GM23338 (cell line): ENCODE measurements around the gene SORL1. TPM values are rescaled to one million over a fixed set of nuclear protein-coding genes. Genes with fewer than 3 reads are reported as not detected.

Experiments used
- ATAC-seq: fragments of 200-7000 bp; cut with Tn5 transposase; 3 replicates; pipeline ENCODE4 v1.9.1; 2020
- DNase-seq: peaks from one replicate; pipeline ENCODE4 v3.0.0-alpha.2; 2015; ENCODE audit warnings: low spot score
- H2AFZ ChIP-seq: fragments of 200-600 bp; sonication (generic); 2 replicates; pipeline ENCODE4 v1.8.0; 2016; ENCODE audit warnings: antibody characterized with exemption, mild to moderate bottlenecking, moderate library complexity
- H3F3A ChIP-seq: fragments of 200-600 bp; sonication (generic); replicated peaks from 2 replicates; pipeline ENCODE4 v1.8.0; 2017; ENCODE audit warnings: antibody characterized with exemption, mixed run types, low read depth
- H3K27ac ChIP-seq: fragments of 200-600 bp; sonication (generic); 2 replicates; pipeline ENCODE4 v1.6.1; 2016; ENCODE audit warnings: low read depth
- H3K27me3 ChIP-seq: fragments of 200-600 bp; sonication (generic); 2 replicates; pipeline ENCODE4 v1.8.0; 2016; ENCODE audit warnings: mild to moderate bottlenecking, mixed run types, moderate library complexity; ENCODE audit not compliant: insufficient read depth
- H3K36me3 ChIP-seq: fragments of 200-600 bp; sonication (generic); 2 replicates; pipeline ENCODE4 v1.8.0; 2016; ENCODE audit warnings: mild to moderate bottlenecking; ENCODE audit not compliant: insufficient read depth
- H3K4me1 ChIP-seq: fragments of 200-600 bp; sonication (generic); 2 replicates; pipeline ENCODE4 v1.8.0; 2016; ENCODE audit warnings: mild to moderate bottlenecking, moderate library complexity; ENCODE audit not compliant: insufficient read depth
- H3K4me2 ChIP-seq: fragments of 200-600 bp; sonication (generic); 2 replicates; pipeline ENCODE4 v1.7.1; 2017; ENCODE audit warnings: mixed run types
- H3K4me3 ChIP-seq: fragments of 200-600 bp; sonication (generic); 2 replicates; pipeline ENCODE4 v1.6.1; 2016; ENCODE audit warnings: mixed run types
- H3K79me2 ChIP-seq: fragments of 200-600 bp; sonication (generic); replicated peaks from 2 replicates; pipeline ENCODE4 v1.8.0; 2017; ENCODE audit warnings: mild to moderate bottlenecking; ENCODE audit not compliant: insufficient read depth
- H3K9me2 ChIP-seq: fragments of 200-600 bp; sonication (generic); 2 replicates; pipeline ENCODE4 v1.8.0; 2017; ENCODE audit not compliant: insufficient read depth
- H4K20me1 ChIP-seq: fragments of 200-600 bp; sonication (generic); replicated peaks from 2 replicates; pipeline ENCODE4 v1.8.0; 2017; ENCODE audit warnings: mild to moderate bottlenecking; ENCODE audit not compliant: insufficient read depth
- H3K27ac Mint-ChIP-seq: 2 replicates; pipeline ENCODE4 v1.8.0; 2020; ENCODE audit warnings: inconsistent platforms, mild to moderate bottlenecking, moderate library complexity, mixed read lengths
- H3K27me3 Mint-ChIP-seq: 3 replicates; pipeline ENCODE4 v1.8.0; 2022; ENCODE audit warnings: low read depth, mild to moderate bottlenecking, moderate library complexity, mixed read lengths, inconsistent platforms; ENCODE audit not compliant: insufficient read depth, poor library complexity
- H3K36me3 Mint-ChIP-seq: 3 replicates; pipeline ENCODE4 v1.8.0; 2021; ENCODE audit warnings: low read depth, mild to moderate bottlenecking, inconsistent platforms, moderate library complexity, mixed read lengths
- H3K4me1 Mint-ChIP-seq: 3 replicates; pipeline ENCODE4 v1.8.0; 2020; ENCODE audit warnings: mild to moderate bottlenecking, inconsistent platforms, mixed read lengths
- H3K4me3 Mint-ChIP-seq: 3 replicates; pipeline ENCODE4 v1.8.0; 2021; ENCODE audit warnings: moderate library complexity, mild to moderate bottlenecking, inconsistent platforms, mixed read lengths
- H3K9me3 Mint-ChIP-seq: 3 replicates; pipeline ENCODE4 v1.8.0; 2020; ENCODE audit warnings: moderate library complexity, mild to moderate bottlenecking, inconsistent platforms, mixed read lengths
- CREB1 ChIP-seq: fragments of 250-450 bp; sonication (Bioruptor Pico); IDR thresholded peaks from 2 replicates; pipeline ENCODE4 v1.5.0; 2020; ENCODE audit warnings: low read depth, mild to moderate bottlenecking, moderate library complexity
- EZH2 ChIP-seq: fragments of 200-600 bp; sonication (generic); IDR thresholded peaks from one replicate; pipeline ENCODE4 v1.8.0; 2017; ENCODE audit warnings: antibody characterized with exemption, mild to moderate bottlenecking, low read depth; ENCODE audit not compliant: unreplicated experiment
- EZH2phosphoT487 ChIP-seq: fragments of 200-600 bp; sonication (generic); IDR thresholded peaks from one replicate; pipeline ENCODE4 v1.8.1; 2018; ENCODE audit warnings: antibody characterized with exemption; ENCODE audit not compliant: unreplicated experiment
- JUNB ChIP-seq: IDR thresholded peaks from one replicate; pipeline ENCODE4 v1.6.1; 2016; ENCODE audit warnings: antibody characterized with exemption; ENCODE audit not compliant: unreplicated experiment
- NANOG ChIP-seq: IDR thresholded peaks from 2 replicates; pipeline ENCODE4 v1.6.1; 2016; ENCODE audit warnings: antibody characterized with exemption, borderline replicate concordance
- POLR2AphosphoS5 ChIP-seq: IDR thresholded peaks from 2 replicates; pipeline ENCODE4 v1.6.1; 2016; ENCODE audit warnings: antibody characterized with exemption, low read depth
- STAT1 ChIP-seq: IDR thresholded peaks from one replicate; pipeline ENCODE4 v1.6.1; 2016; ENCODE audit warnings: antibody characterized with exemption; ENCODE audit not compliant: unreplicated experiment
- ZNF114 ChIP-seq: fragments of 250-450 bp; sonication (Bioruptor Pico); IDR thresholded peaks from 2 replicates; pipeline ENCODE4 v1.5.0; 2020; ENCODE audit warnings: mild to moderate bottlenecking, moderate library complexity
- ZNF331 ChIP-seq: fragments of 250-450 bp; sonication (Bioruptor Pico); IDR thresholded peaks from 2 replicates; pipeline ENCODE4 v1.5.0; 2020; ENCODE audit warnings: low read depth, mild to moderate bottlenecking, moderate library complexity
- polyA plus RNA-seq: library from polyadenylated mRNA; unstranded; fragments of >200 nt; fragmentation: Nextera tagmentation; extraction: Ambion mirVana; gene quantifications from 2 replicates; pipeline ENCODE4 v1.2.1, GENCODE V29; 2016
- total RNA-seq: library from RNA; depleted of rRNA; stranded (reverse); fragments of >200 nt; shearing (Covaris generic); gene quantifications from 2 replicates; pipeline ENCODE4 v1.2.3, GENCODE V29; 2014
- TF ChIP-seq, protein P1 (sequence below): IDR thresholded peaks from 2 replicates; pipeline ENCODE4 v1.6.1; 2016; ENCODE audit warnings: antibody characterized with exemption
- TF ChIP-seq, protein P2 (sequence below): IDR thresholded peaks from one replicate; pipeline ENCODE4 v1.6.1; 2018; ENCODE audit warnings: antibody characterized with exemption; ENCODE audit not compliant: unreplicated experiment

The SORL1 gene
- total and polyA plus RNA-seq, 2 experiments from 2014 or later: 23.0 to 78.8 TPM

DNA sequence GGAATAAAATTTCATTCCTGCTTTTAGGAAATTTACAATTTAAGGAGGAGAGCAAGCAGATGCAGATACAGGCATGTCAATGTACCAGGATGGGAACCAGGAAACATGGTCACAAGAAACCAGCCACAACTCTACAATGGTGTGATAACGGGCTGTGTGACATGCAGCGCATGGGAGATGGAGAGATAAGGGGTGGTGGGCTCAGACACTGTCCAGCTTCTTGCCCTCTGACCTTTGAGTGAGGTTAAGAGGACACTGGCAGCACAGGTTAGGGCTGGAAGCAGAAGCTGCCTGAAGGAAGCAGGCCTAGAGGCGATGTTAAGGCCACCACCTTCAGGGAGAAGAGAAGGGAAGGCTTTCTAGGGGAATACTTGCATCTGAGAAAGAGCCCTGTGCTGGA is 3.0 kb downstream of the SORL1 start:
- peaks cover 8% of the 10 kb centered on the region; the same call in 1 of the 2 replicates for H3K27me3 ChIP-seq
- Mint-ChIP-seq H3K4me3 (no peak overlapping the region; the same call in 2 of the 3 replicates), H3K4me1 (peaks cover 85% of the 10 kb centered on the region), H3K9me3 (no peaks in the 10 kb centered on the region; the same call in 2 of the 3 replicates), H3K27ac (no peak overlapping the region), H3K36me3 (peaks cover 6% of the 10 kb centered on the region; the same call in 2 of the 3 replicates), H3K27me3 (peaks cover 18% of the 10 kb centered on the region)
- H3F3A ChIP-seq: 0 out of 2 replicates have a peak, but pooled peaks cover 10% of the 10 kb centered on the region
- H4K20me1 ChIP-seq: no peaks in the 10 kb centered on the region
- ATAC-seq (no peak), DNase-seq (no peak)
- TF ChIP-seq STAT1: no peak
- no peak for TF ChIP-seq ZNF331
- no peak for TF ChIP-seq ZNF114 (CRISPR knock-in tag)
- TF ChIP-seq, protein P1, sequence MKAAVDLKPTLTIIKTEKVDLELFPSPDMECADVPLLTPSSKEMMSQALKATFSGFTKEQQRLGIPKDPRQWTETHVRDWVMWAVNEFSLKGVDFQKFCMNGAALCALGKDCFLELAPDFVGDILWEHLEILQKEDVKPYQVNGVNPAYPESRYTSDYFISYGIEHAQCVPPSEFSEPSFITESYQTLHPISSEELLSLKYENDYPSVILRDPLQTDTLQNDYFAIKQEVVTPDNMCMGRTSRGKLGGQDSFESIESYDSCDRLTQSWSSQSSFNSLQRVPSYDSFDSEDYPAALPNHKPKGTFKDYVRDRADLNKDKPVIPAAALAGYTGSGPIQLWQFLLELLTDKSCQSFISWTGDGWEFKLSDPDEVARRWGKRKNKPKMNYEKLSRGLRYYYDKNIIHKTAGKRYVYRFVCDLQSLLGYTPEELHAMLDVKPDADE: no peak
- TF ChIP-seq CREB1 (CRISPR knock-in tag): no peak
- TF ChIP-seq NANOG: no peak
- no peak overlapping the region for H3K27ac ChIP-seq
- peaks cover 79% of the 10 kb centered on the region for H3K4me1 ChIP-seq
- H3K79me2 ChIP-seq: peaks cover 79% of the 10 kb centered on the region
- H3K4me3 ChIP-seq: no peak overlapping the region
- no peak overlapping the region for H2AFZ ChIP-seq
- H3K36me3 ChIP-seq: no peaks in the 10 kb centered on the region
- no peaks in the 10 kb centered on the region for H3K9me2 ChIP-seq
- peak overlapping the region; percentile 52; the same call in 1 of the 2 replicates for H3K4me2 ChIP-seq

DNA sequence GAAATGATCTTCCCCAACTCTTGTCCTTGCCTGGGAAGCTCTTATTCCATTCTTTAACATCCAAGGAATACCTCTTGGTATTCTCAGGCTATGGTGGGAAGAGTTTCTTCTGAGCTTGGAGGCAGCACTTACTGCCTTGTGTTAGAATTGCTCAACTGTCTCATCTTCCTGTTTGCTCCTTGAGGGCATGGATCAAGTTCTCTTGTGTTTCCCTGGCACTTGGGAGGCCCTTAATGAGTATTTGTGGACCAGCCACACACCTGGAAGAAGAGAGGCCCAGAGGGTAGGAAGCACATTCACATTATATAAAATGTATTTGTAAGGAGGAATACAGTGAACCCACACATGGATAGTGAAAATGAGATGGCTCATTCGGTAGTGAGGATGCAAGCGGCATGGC is 4.0 kb downstream of the SORL1 start:
- Histone ChIP-seq H3K9me2 (no peaks in the 10 kb centered on the region), H4K20me1 (no peaks in the 10 kb centered on the region; the same call in 1 of the 2 replicates), H3K27ac (peak overlapping the region; percentile 39; the same call in 1 of the 2 replicates), H3F3A (0 out of 2 replicates have a peak, but pooled peaks cover 3% of the 10 kb centered on the region), H3K4me2 (no peak overlapping the region), H3K27me3 (no peaks in the 10 kb centered on the region), H3K4me1 (peaks cover 83% of the 10 kb centered on the region), H3K4me3 (no peak overlapping the region), H3K36me3 (no peaks in the 10 kb centered on the region), H2AFZ (no peak overlapping the region), H3K79me2 (peaks cover 90% of the 10 kb centered on the region)
- H3K27ac Mint-ChIP-seq: peak overlapping the region; percentile 13
- H3K4me3 Mint-ChIP-seq: no peak overlapping the region
- peaks cover 84% of the 10 kb centered on the region for H3K4me1 Mint-ChIP-seq
- ATAC-seq (no peak), DNase-seq (no peak)
- H3K27me3 Mint-ChIP-seq: peaks cover 16% of the 10 kb centered on the region
- peaks cover 7% of the 10 kb centered on the region; the same call in 2 of the 3 replicates for H3K36me3 Mint-ChIP-seq
- H3K9me3 Mint-ChIP-seq: no peaks in the 10 kb centered on the region; the same call in 2 of the 3 replicates
- TF ChIP-seq EZH2phosphoT487 (no peak), JUNB (no peak), CREB1 (CRISPR knock-in tag) (no peak), STAT1 (no peak), POLR2AphosphoS5 (no peak), EZH2 (no peak), NANOG (no peak), ZNF331 (no peak), ZNF114 (CRISPR knock-in tag) (no peak)
- TF ChIP-seq, protein P1: no peak
- TF ChIP-seq, protein P2, sequence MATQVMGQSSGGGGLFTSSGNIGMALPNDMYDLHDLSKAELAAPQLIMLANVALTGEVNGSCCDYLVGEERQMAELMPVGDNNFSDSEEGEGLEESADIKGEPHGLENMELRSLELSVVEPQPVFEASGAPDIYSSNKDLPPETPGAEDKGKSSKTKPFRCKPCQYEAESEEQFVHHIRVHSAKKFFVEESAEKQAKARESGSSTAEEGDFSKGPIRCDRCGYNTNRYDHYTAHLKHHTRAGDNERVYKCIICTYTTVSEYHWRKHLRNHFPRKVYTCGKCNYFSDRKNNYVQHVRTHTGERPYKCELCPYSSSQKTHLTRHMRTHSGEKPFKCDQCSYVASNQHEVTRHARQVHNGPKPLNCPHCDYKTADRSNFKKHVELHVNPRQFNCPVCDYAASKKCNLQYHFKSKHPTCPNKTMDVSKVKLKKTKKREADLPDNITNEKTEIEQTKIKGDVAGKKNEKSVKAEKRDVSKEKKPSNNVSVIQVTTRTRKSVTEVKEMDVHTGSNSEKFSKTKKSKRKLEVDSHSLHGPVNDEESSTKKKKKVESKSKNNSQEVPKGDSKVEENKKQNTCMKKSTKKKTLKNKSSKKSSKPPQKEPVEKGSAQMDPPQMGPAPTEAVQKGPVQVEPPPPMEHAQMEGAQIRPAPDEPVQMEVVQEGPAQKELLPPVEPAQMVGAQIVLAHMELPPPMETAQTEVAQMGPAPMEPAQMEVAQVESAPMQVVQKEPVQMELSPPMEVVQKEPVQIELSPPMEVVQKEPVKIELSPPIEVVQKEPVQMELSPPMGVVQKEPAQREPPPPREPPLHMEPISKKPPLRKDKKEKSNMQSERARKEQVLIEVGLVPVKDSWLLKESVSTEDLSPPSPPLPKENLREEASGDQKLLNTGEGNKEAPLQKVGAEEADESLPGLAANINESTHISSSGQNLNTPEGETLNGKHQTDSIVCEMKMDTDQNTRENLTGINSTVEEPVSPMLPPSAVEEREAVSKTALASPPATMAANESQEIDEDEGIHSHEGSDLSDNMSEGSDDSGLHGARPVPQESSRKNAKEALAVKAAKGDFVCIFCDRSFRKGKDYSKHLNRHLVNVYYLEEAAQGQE: no peak
